Neuronal stem cell (in vitro differentiated cells): ENCODE results near the gene CMTR1.

Experiments
- DNase-seq: peaks from one replicate; pipeline ENCODE4 v3.0.0-alpha.2; 2013; ENCODE audit warnings: low spot score
- H2AFZ ChIP-seq: one replicate; pipeline ENCODE4 v1.6.1; 2013; ENCODE audit warnings: mild to moderate bottlenecking, low read length, inconsistent platforms
- H2AK5ac ChIP-seq: 2 replicates; pipeline ENCODE4 v1.6.1; 2013; ENCODE audit warnings: low read depth, mild to moderate bottlenecking, inconsistent platforms, low read length, moderate library complexity, mixed read lengths
- H2BK120ac ChIP-seq: 2 replicates; pipeline ENCODE4 v1.6.1; 2013; ENCODE audit warnings: low read depth, mild to moderate bottlenecking, inconsistent platforms, low read length, moderate library complexity, mixed read lengths
- H2BK12ac ChIP-seq: one replicate; pipeline ENCODE4 v1.6.1; 2013; ENCODE audit warnings: low read length, inconsistent platforms
- H2BK15ac ChIP-seq: 2 replicates; pipeline ENCODE4 v1.6.1; 2013; ENCODE audit warnings: mild to moderate bottlenecking, low read length, inconsistent platforms, mixed read lengths
- H2BK5ac ChIP-seq: one replicate; pipeline ENCODE4 v1.6.1; 2013; ENCODE audit warnings: inconsistent platforms, mild to moderate bottlenecking, low read length, moderate library complexity
- H3K14ac ChIP-seq: one replicate; pipeline ENCODE4 v1.6.1; 2013; ENCODE audit warnings: low read length, inconsistent platforms
- H3K18ac ChIP-seq: 2 replicates; pipeline ENCODE4 v1.6.1; 2013; ENCODE audit warnings: low read length, inconsistent platforms
- H3K23ac ChIP-seq: 2 replicates; pipeline ENCODE4 v1.6.1; 2013; ENCODE audit warnings: low read depth, mild to moderate bottlenecking, mixed read lengths, low read length, inconsistent platforms; ENCODE audit not compliant: poor library complexity
- H3K27ac ChIP-seq: replicated peaks from 3 replicates; pipeline ENCODE4 v1.5.1; 2013; ENCODE audit warnings: low read length, inconsistent platforms
- H3K27me3 ChIP-seq, 3 experiments: 2 replicates each; pipeline ENCODE4 v1.6.1; 2013; ENCODE audit warnings: low read length in 3 of 3, mild to moderate bottlenecking in 2 of 3, inconsistent platforms in 1 of 3, low read depth in 1 of 3, mixed read lengths in 1 of 3, moderate library complexity in 1 of 3; ENCODE audit not compliant: control insufficient read depth in 3 of 3, insufficient read depth in 3 of 3
- H3K36me3 ChIP-seq, 2 donors: replicated peaks in 1 of 2; 2 replicates each; pipeline ENCODE4 v1.6.1; 2013; ENCODE audit warnings: low read length in 2 of 2; ENCODE audit not compliant: control insufficient read depth in 2 of 2, insufficient read depth in 2 of 2
- H3K4ac ChIP-seq: 2 replicates; pipeline ENCODE4 v1.6.1; 2013; ENCODE audit warnings: inconsistent platforms, mild to moderate bottlenecking, low read length, moderate library complexity
- H3K4me1 ChIP-seq, 2 donors: 1 replicate in 1 of 2; 2 replicates in 1 of 2; pipeline ENCODE4 v1.6.1; 2013; ENCODE audit warnings: low read length in 2 of 2, low read depth in 1 of 2; ENCODE audit not compliant: control insufficient read depth in 2 of 2, insufficient read depth in 1 of 2
- H3K4me2 ChIP-seq: one replicate; pipeline ENCODE4 v1.6.1; 2013; ENCODE audit warnings: mild to moderate bottlenecking, low read length, inconsistent platforms; ENCODE audit not compliant: insufficient read depth, poor library complexity, severe bottlenecking
- H3K4me3 ChIP-seq, 2 donors: 2 replicates each; pipeline ENCODE4 v1.5.1; 2013; ENCODE audit warnings: low read length in 2 of 2, mild to moderate bottlenecking in 2 of 2, inconsistent platforms in 1 of 2, moderate library complexity in 1 of 2
- H3K79me1 ChIP-seq: one replicate; pipeline ENCODE4 v1.6.1; 2013; ENCODE audit warnings: low read depth, mild to moderate bottlenecking, inconsistent platforms, low read length, moderate library complexity
- H3K9ac ChIP-seq: one replicate; pipeline ENCODE4 v1.6.1; 2013; ENCODE audit warnings: mild to moderate bottlenecking, low read depth, low read length, inconsistent platforms; ENCODE audit not compliant: poor library complexity
- H3K9me3 ChIP-seq, 2 donors: replicated peaks in 1 of 2; 2 replicates each; pipeline versions ENCODE3 to v1.6.1; 2013; ENCODE audit warnings: low read length in 2 of 2, mild to moderate bottlenecking in 2 of 2, inconsistent platforms in 1 of 2, low read depth in 1 of 2, mixed read lengths in 1 of 2, moderate library complexity in 1 of 2; ENCODE audit not compliant: control insufficient read depth in 2 of 2, insufficient read depth in 1 of 2
- H4K8ac ChIP-seq: one replicate; pipeline ENCODE4 v1.6.1; 2013; ENCODE audit warnings: low read depth, mild to moderate bottlenecking, inconsistent platforms, low read length, moderate library complexity
- H4K91ac ChIP-seq: one replicate; pipeline ENCODE4 v1.6.1; 2013; ENCODE audit warnings: low read length, low read depth, mild to moderate bottlenecking, inconsistent platforms; ENCODE audit not compliant: poor library complexity
- WGBS, 2 donors: extraction: QIAGEN DNeasy Blood & Tissue Kit; methylation state at CpG; one replicate each; pipeline ENCODE4 v1.1.7; 2013; ENCODE audit warnings: missing lambda C conversion rate in 2 of 2, mixed read lengths in 1 of 2; ENCODE audit not compliant: insufficient read length in 2 of 2, insufficient replicate concordance in 1 of 2; ENCODE audit errors: extremely low coverage in 2 of 2; 5-methylcytosine and 5-hydroxymethylcytosine counted together

CMTR1 gene

GRCh38 chr6:37433657-37434271 is 743 bp downstream of the CMTR1 start:
- H2BK5ac ChIP-seq = no peak overlapping the region
- H3K4me2 ChIP-seq = peak overlapping the region; percentile 60
- peak overlapping the region; percentile 90 for H3K4me3 ChIP-seq
- WGBS, 2 donors = no CpG with 5 or more reads among the region's 13 CpGs
- H3K36me3 ChIP-seq = peaks cover 10 to 31% of the 10 kb centered on the region in 2 donors
- H3K4me1 ChIP-seq = peaks cover 2 to 4% of the 10 kb centered on the region in 2 donors
- no peak overlapping the region for H2BK120ac ChIP-seq
- no peak overlapping the region for H3K4ac ChIP-seq
- H4K91ac ChIP-seq = no peak overlapping the region
- no peaks in the 10 kb centered on the region for H3K9me3 ChIP-seq
- no peak overlapping the region for H2BK12ac ChIP-seq
- H2AFZ ChIP-seq = peak overlapping the region; percentile 85
- H3K14ac ChIP-seq = peak overlapping the region; percentile 72
- DNase-seq = no peak
- peak overlapping the region; percentile 70 for H4K8ac ChIP-seq
- no peak overlapping the region for H3K18ac ChIP-seq
- no peak overlapping the region for H2AK5ac ChIP-seq
- no peaks in the 10 kb centered on the region for H3K79me1 ChIP-seq
- peak overlapping the region; percentile 96 for H3K9ac ChIP-seq
- no peaks in the 10 kb centered on the region for H3K27me3 ChIP-seq
- no peak overlapping the region for H2BK15ac ChIP-seq
- H3K23ac ChIP-seq = no peak overlapping the region
- H3K27ac ChIP-seq = no peak overlapping the region

- Histone ChIP-seq H3K27ac (no peak overlapping the region), H3K4me2 (no peak overlapping the region), H2BK120ac (no peak overlapping the region), H3K9ac (no peak overlapping the region), H3K79me1 (no peaks in the 10 kb centered on the region), H3K18ac (no peak overlapping the region), H2AK5ac (no peak overlapping the region), H2BK5ac (no peak overlapping the region), H3K4me3 (peak overlapping the region in 1 of 2 donors; percentile 41), H4K8ac (no peak overlapping the region), H2BK15ac (no peak overlapping the region), H3K23ac (no peak overlapping the region), H2BK12ac (no peak overlapping the region), H3K9me3 (no peaks in the 10 kb centered on the region), H4K91ac (no peak overlapping the region), H3K14ac (no peak overlapping the region), H3K4me1 (peaks cover 2 to 4% of the 10 kb centered on the region in 2 donors), H3K27me3 (no peaks in the 10 kb centered on the region), H2AFZ (no peak overlapping the region), H3K36me3 (peaks cover 10 to 47% of the 10 kb centered on the region in 2 donors), H3K4ac (no peak overlapping the region)
- WGBS, 2 donors = no CpG with 5 or more reads among the region's 4 CpGs
- DNase-seq = no peak
These were observed 2.4 kb downstream of the CMTR1 start for GRCh38 chr6:37435373-37435772.

DNA sequence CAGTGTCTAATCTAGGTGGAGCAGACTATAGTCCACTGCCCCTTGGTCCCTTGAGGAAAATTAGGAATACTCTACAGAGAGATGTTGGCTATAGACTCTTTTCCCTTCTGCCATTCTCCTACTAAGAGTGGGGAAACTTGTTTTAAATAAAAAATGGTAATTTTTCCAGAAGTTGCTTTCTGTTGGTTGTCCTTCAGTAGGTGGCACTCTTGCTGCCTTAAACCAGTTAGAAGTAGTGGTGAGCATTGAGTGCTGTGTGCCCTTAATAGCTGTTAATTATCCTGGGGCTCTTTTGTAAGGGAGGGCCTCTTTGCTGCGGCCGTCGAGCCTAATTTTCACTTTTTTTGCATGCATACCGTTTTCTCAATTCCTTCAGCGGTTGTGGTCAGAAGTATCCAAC is 2.8 kb downstream of the CMTR1 start:
- Histone ChIP-seq H3K4me1 (peaks cover 2 to 4% of the 10 kb centered on the region in 2 donors), H3K4me3 (no peak overlapping the region), H2AK5ac (no peak overlapping the region), H3K79me1 (no peaks in the 10 kb centered on the region), H3K36me3 (peaks cover 10 to 48% of the 10 kb centered on the region in 2 donors), H3K9me3 (no peaks in the 10 kb centered on the region), H3K23ac (no peak overlapping the region), H3K9ac (no peak overlapping the region), H4K91ac (no peak overlapping the region), H2BK12ac (no peak overlapping the region), H3K4me2 (no peak overlapping the region), H2BK120ac (no peak overlapping the region), H2AFZ (no peak overlapping the region), H3K27me3 (no peaks in the 10 kb centered on the region), H3K18ac (no peak overlapping the region), H2BK15ac (no peak overlapping the region), H2BK5ac (no peak overlapping the region), H3K4ac (no peak overlapping the region), H3K14ac (no peak overlapping the region), H3K27ac (no peak overlapping the region), H4K8ac (no peak overlapping the region)
- no CpG with 5 or more reads among the region's 5 CpGs for WGBS, 2 donors
- no peak for DNase-seq

DNA sequence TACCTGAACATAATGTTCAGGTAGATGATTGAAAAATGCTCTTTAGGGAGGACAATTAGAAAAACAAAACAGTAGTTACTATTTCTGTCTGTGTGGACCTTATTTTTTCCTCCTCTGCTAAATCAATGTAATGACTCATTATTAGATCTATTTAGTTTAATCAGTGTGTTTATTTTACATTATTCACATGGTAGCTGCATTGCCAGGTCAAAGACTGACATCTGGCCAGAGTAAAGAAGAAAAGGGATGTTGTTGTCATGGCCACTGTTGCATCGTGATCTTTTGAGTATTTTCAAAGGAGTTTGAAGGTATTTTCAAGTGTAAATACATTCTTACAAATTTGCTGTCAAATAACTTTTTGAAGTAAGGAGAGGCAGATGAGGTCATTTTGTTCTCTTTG is 5.9 kb downstream of the CMTR1 start:
- no peak overlapping the region for H3K14ac ChIP-seq
- H3K4me2 ChIP-seq = no peak overlapping the region
- H3K4me3 ChIP-seq = no peak overlapping the region
- no peak overlapping the region for H2BK15ac ChIP-seq
- H2AFZ ChIP-seq = no peak overlapping the region
- no peak overlapping the region for H4K91ac ChIP-seq
- no peak overlapping the region for H2BK12ac ChIP-seq
- no peak overlapping the region for H3K4ac ChIP-seq
- no peak for DNase-seq
- H3K9ac ChIP-seq = no peak overlapping the region
- WGBS, 2 donors = no CpG with 5 or more reads among the region's 1 CpG
- peaks cover 0 to 2% of the 10 kb centered on the region in 2 donors for H3K4me1 ChIP-seq
- H4K8ac ChIP-seq = no peak overlapping the region
- peaks cover 10 to 61% of the 10 kb centered on the region in 2 donors for H3K36me3 ChIP-seq
- H2BK120ac ChIP-seq = no peak overlapping the region
- H3K27me3 ChIP-seq = no peaks in the 10 kb centered on the region
- H3K18ac ChIP-seq = no peak overlapping the region
- H2BK5ac ChIP-seq = no peak overlapping the region
- no peak overlapping the region for H3K27ac ChIP-seq
- H3K23ac ChIP-seq = no peak overlapping the region
- H3K79me1 ChIP-seq = no peaks in the 10 kb centered on the region
- no peaks in the 10 kb centered on the region for H3K9me3 ChIP-seq
- no peak overlapping the region for H2AK5ac ChIP-seq
